Dermis microvascular lymphatic vessel endothelial cell (primary cell): ENCODE data around the gene STK24. TPM values are rescaled to one million over a fixed set of nuclear protein-coding genes. Genes with fewer than 3 reads are reported as not detected.

Experiments used
- DNase-seq, 2 donors: peaks; one replicate each; pipeline versions ENCODE4 v3.0.0 to v3.0.0-alpha.2; 2010; ENCODE audit warnings: low read depth in 2 of 2
- total RNA-seq: library from RNA; depleted of rRNA; stranded (reverse); fragments of >200 nt; gene quantifications from 2 replicates; pipeline ENCODE4 v1.2.1, GENCODE V29; 2014

STK24 gene
- total RNA-seq, 1 donor from 2014 or later: 34.0 TPM

- DNase-seq: no peak
These were observed 123.8 kb downstream of the STK24 start for GRCh38 chr13:98452851-98453843.

- DNase-seq: no peak
These were observed 125.0 kb downstream of the STK24 start for GRCh38 chr13:98451676-98452470.

GRCh38 chr13:98450539-98451111, 126.3 kb downstream of the STK24 start:
- peak in 1 of 2 donors; percentile 15 for DNase-seq

- no peak for DNase-seq
These were observed 126.9 kb downstream of the STK24 start for GRCh38 chr13:98450026-98450425.

GRCh38 chr13:98449273-98449672, 127.6 kb downstream of the STK24 start:
- DNase-seq: no peak

- no peak for DNase-seq
These were observed 128.3 kb downstream of the STK24 start for GRCh38 chr13:98448642-98448928.

GRCh38 chr13:98447881-98448641, 128.8 kb downstream of the STK24 start:
- peak; percentile 47 to 77 for DNase-seq

- DNase-seq: no peak
These were observed 129.8 kb downstream of the STK24 start for GRCh38 chr13:98447130-98447529.

- DNase-seq: no peak
These were observed 130.7 kb downstream of the STK24 start for GRCh38 chr13:98446234-98446621.

- peak; percentile 16 to 56 for DNase-seq
These were observed 131.3 kb downstream of the STK24 start for GRCh38 chr13:98445340-98446233.

GRCh38 chr13:98444381-98444780, 132.5 kb downstream of the STK24 start:
- DNase-seq: no peak

GRCh38 chr13:98443800-98444325, 133.0 kb downstream of the STK24 start:
- DNase-seq: no peak

- DNase-seq: peak in 1 of 2 donors; percentile 13
These were observed 133.6 kb downstream of the STK24 start for GRCh38 chr13:98443329-98443728.

- no peak for DNase-seq
These were observed 134.3 kb downstream of the STK24 start for GRCh38 chr13:98442391-98443230.

- DNase-seq: no peak
These were observed 135.7 kb downstream of the STK24 start for GRCh38 chr13:98441056-98441676.

- no peak for DNase-seq
These were observed 136.4 kb downstream of the STK24 start for GRCh38 chr13:98440390-98441055.

- DNase-seq: no peak
These were observed 137.0 kb downstream of the STK24 start for GRCh38 chr13:98439896-98440295.
